Mammary epithelial cell (primary cell): Measurements from ENCODE around the gene TEX12.

Experiments used
- EZH2 ChIP-seq: IDR thresholded peaks from 2 replicates; pipeline ENCODE4 v1.6.1; 2012; ENCODE audit warnings: low read length, inconsistent platforms, borderline replicate concordance
- TF ChIP-seq, protein P1 (sequence below), 2 donors: IDR thresholded peaks in 1 of 2; conservative IDR thresholded peaks in 1 of 2; 2 replicates each; pipeline ENCODE4 v1.5.1; 2011 to 2012; ENCODE audit warnings: inconsistent platforms in 2 of 2, low read length in 2 of 2, mild to moderate bottlenecking in 2 of 2, control low read depth in 1 of 2, low read depth in 1 of 2; ENCODE audit not compliant: insufficient read depth in 1 of 2; ENCODE audit errors: extremely low read depth in 1 of 2

DNA sequence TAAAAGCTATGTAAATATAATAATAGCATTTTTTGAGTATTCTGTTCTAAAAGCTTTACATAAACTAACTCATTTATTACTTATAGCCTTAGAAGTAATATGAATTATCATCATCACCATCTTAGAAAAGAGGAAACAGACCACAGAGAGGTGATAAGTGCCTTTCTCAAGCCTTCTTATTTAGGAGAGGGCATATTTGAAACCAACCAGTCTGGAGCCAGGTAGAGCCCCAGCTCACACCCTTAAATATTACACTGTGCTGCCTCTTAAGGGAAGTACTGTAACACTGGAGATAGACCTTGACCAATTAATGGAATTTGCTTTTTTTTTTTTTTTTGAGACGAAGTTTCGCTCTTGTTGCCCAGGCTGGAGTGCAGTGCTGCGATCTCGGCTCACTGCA, 10.4 kb downstream of the TEX12 start:
- TF ChIP-seq, protein P1, sequence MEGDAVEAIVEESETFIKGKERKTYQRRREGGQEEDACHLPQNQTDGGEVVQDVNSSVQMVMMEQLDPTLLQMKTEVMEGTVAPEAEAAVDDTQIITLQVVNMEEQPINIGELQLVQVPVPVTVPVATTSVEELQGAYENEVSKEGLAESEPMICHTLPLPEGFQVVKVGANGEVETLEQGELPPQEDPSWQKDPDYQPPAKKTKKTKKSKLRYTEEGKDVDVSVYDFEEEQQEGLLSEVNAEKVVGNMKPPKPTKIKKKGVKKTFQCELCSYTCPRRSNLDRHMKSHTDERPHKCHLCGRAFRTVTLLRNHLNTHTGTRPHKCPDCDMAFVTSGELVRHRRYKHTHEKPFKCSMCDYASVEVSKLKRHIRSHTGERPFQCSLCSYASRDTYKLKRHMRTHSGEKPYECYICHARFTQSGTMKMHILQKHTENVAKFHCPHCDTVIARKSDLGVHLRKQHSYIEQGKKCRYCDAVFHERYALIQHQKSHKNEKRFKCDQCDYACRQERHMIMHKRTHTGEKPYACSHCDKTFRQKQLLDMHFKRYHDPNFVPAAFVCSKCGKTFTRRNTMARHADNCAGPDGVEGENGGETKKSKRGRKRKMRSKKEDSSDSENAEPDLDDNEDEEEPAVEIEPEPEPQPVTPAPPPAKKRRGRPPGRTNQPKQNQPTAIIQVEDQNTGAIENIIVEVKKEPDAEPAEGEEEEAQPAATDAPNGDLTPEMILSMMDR (conservative IDR thresholded peaks at IDR 0.05 in 1 of 2, IDR thresholded peaks at IDR 0.05 in 1 of 2; ENCODE audit: extremely low read depth in 1 of 2, insufficient read depth in 1 of 2, low read depth in 1 of 2, low read length in 2 of 2) = no peak
- TF ChIP-seq EZH2 = no peak
